NCI-H2171 (cell line): ENCODE measurements around the gene CCDC85A.

Experiments used
- DNase-seq: peaks from one replicate; lab custom pipeline; 2025; lab: John Stamatoyannopoulos, UW

CCDC85A gene

DNA sequence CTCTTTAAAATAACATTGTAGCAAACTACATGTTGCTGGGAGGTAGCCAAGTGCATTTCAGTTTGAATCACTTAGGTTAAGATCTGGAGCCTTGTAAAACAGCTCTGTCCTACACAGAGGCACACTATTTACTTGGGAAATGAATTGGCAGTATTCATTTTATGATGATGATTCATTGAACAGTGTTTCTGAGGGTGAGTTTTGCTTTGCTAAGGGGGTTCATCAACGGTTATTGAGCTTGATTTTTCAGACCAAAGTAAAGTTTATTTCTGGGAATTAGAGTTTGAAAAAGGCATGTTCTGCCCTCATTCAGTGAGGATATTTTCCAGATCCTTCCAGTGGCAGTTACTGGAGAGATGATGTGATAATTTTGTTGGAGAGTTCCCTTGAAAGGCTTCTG lies 55.6 kb downstream of the CCDC85A start:
- DNase-seq, result no peak

DNA sequence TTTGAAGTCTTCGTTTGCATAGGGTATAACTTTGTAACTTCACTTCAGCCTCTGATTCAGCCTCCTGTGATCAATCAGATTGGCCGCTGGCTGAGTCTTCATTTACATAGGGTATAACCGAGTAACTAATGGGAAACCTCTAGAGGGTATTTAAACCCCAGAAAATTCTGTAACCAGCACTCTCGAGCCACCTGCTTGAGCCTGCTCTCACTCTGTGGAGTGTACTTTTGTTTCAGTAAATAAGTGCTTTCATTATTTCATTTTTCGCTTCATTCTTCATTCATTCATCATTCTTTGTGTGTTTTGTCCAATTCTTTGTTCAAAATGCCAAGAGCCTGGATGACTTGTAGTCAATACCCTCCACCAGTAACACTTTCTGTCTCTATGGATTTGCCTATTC lies 56.4 kb downstream of the CCDC85A start:
- DNase-seq, result no peak

DNA sequence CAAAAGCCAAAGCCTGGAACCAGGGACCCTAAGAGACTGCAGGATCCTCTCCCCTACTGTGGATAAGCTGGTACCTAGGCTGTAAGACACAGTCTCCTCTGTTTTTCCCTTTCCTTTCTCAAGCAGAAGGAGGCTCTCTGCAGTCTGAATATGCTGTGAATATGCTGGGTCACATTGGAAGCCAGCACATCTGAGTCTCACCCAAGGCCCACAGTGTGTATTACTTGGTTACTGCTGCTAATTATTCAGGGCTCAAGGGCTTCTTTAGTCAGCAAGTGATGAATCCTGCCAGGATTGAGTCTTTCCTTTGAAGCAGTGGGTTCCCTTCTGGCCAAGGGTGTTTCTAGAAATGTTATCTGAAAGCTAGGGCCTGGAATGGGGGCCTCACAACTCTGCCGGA lies 60.7 kb downstream of the CCDC85A start:
- DNase-seq, result no peak

DNA sequence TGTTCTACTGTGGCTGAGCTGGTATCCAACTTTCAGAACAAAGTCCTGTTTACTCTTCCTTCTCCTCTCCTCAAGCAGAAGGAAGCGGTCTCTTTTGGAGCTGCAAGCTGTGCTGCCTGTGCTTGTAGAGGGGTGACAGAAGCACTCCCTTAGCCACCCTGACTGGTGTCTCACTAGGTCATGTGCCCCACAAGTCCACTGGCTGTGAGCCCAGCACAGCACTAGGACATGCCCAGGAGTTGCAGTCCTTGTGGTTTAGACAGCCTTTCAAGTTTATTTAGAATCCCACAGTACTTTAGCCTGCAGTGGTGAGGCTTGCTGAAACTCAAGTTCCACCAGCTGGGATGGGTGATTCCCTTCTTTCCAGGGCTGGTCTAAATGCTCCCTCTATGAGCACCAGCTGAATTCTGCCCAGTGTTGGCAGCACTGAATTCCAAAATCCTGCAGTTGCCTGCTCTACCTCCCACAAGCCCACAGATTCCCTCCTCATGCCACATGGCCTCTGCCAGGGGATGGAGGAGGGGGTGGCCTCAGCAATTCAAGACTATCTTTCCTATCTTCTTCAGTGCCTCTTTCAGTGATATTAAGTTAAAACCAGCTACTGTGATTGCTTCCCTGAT lies 61.2 kb downstream of the CCDC85A start:
- no peak for DNase-seq

DNA sequence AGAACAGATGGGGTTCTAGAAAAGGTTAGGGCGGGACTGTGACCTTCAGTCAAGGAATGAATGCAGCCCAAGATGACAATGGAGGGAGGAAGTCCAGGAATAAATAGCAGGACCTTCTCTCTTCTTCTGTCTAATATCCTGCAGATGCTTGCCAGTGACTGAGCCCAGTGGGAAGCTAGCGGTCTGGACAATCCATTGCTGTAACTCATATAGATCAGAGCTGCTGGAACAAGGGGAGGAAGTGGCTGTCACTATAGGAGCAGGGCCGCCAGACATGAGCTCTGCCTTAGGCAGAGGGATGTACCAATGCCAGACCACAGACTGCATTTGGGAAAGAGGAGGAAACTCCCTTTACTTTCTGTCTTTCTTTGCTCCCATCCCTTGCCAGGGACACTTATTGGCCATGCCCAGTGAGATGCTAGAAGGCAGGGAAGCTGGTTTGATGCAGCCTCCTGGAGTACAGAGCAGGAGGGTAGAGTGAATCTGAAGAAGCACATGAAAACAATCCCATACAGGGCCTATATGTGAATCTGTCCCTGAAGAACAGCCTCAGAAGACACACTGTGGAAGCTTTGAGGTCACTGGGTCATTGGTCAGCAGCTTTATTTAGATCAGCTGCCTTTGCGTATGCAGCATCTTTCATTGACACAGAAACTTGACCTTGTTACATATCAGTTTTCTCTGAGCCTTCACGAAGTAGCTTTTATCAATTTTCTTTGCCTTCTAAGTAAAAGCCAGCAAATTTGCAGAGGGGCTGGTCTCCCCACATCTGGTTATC lies 65.4 kb downstream of the CCDC85A start:
- no peak for DNase-seq

DNA sequence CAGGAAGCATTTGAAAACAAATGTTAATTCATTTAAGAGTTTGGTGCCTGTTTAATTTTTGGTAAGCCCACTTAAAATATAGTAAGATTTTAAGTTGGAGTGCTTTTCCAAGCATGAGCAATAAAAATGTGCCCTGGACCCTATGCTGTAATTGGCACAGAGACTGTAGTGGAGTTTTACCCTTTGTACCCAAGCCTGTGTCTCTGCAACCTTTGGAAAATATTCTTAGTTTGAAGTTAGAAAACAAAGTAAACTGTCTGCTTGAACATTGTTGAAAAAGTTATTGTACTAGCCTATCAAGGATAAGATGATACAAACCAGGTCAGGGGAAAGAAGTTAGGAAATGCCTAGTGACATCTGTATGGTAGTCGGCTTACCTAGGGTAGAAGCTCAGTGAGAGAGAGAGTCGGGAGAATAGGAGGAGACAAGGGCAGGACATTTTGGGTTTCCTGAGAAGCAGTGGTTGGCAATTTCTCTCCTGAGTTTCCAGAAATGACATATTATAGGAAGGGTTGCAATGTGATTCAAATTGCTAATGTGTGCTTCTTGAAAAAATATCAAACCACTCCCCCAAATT lies 66.5 kb downstream of the CCDC85A start:
- no peak for DNase-seq

DNA sequence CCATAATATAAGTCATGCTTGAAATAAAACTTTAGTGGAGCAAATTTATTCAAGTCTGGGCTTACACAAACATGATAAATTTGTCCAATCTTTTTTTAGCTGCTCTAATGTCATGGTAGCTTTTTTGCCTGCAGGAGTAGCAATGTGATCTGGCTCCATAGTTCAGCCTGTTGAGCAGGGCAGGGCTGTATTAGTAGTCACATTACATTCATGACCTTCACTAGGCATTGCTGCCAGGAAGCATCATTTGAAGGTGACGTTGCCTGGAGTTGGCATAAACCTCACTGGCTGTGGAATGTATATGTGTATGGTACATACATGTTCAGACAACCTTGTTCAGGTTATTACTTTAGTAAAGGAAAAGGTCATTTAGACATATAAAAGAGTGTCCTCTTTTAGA lies 76.6 kb downstream of the CCDC85A start:
- no peak for DNase-seq

DNA sequence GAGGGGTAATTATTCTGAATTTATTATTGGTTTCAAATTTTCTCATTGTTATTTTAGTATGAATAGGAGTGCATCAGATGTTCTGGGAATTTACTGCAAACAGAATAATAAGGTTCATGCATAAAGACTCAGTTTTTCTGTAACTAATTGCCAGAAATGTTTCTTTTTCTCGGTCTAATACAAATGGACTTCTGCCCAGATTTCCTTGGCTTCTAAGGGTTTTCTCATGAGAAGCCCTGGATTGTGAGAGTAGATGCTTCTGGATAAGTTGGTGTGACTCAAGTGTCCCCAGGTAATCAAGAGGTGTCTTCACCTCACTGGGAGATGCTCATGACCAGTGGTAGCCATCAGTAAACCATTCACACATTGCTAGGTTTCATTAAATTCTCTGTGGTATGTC lies 78.5 kb downstream of the CCDC85A start:
- no peak for DNase-seq

DNA sequence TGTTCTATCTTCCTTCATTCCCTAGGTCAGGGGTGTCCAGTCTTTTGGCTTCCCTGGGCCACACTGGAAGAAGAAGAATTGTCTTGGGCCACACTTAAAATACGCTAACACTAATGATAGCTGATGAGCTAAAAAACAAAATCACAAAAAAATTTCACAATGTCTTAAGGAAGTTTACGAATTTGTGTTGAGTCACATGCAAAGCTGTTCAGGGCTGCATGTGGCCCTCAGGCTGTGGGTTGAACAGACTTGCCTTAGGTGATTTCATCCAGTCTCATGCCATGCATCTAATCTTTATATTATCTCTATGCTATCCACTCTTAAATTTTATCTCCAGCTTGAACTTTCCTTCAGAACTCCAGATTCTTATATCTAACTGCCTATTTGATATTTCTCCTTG lies 80.1 kb downstream of the CCDC85A start:
- no peak for DNase-seq

DNA sequence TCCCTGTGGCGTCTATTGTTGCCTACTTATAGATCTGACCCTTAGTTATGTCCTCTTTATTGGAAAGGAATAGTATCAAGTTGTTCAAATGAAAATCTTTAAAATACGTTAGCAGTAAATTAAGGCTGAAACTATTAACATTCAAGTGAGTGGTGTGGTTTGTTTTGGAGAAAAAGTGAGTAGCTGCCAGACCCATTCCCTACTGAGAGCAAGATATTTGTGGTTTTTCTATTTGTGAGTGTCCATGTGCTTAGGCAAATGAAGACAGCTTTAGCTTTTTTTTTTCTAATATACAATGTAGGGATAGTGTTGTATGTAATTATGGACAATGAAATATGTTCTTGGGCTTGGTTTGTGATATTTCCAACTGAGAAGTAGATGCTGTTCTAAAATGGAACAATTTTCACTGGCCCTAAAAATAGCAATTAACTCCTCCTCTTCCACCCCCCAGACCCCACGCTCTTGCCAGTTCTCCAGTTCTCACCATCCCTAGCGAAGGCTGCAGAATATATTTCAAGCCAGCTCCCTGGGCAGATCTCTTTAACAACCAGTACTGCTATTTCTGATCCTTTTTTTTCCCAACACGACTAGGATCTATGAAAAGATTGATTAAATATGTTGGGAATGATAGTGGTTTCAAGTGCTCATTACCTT lies 83.1 kb downstream of the CCDC85A start:
- DNase-seq, result no peak

DNA sequence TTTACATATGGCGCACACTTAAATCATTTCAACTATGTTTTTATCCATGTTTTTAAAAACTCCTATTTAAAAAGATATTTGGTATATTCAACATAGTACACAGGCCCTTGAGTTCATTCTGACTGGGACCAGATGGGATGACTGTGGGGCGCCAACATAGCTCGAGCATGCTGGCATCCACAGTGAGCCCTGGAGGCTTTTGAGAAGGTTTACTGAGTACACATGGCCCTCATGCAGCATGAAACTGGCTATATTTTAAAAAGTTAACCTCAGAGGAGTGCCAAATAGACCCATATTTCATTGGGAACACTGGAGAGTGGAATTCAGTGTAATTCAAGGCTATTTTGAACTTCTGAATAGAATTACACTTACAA lies 83.6 kb downstream of the CCDC85A start:
- DNase-seq, result no peak

DNA sequence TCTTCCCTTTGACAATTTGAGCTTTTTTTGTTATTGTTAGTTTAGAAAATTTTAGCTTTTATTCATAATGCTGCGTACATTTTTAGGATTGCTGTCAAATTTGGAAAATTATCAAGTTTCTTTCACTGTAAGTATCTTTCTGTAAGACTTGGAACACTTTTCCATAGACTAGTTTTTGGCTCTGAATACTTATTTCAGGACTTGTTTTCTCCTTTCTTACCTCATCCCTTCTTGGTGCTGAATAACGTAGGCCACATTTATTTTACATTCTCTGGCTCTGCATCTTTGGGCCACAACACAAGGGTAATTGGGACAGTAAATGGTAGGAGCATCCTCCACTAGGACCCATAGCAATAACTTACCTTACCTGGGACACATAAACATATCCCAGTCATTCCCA lies 85.1 kb downstream of the CCDC85A start:
- DNase-seq, result no peak

DNA sequence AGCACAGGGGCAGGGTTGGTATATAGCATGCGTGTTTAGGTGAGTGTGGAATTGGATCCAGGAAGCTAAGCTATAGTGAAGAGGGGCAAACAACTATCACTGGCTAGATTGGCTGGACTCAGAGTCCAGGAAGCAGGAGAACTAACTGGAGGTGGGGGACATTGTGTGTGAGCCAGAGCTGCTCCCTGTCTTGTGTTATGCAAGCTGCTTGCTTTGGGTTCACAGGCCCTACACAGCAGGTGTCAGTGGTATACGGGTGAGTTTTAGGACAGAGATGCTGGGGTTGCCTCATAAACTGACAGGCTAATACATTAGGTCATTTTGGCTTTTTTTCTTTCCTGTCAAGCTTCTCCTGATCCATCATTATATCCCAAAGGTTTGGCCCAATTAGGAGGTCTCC lies 87.5 kb downstream of the CCDC85A start:
- no peak for DNase-seq

DNA sequence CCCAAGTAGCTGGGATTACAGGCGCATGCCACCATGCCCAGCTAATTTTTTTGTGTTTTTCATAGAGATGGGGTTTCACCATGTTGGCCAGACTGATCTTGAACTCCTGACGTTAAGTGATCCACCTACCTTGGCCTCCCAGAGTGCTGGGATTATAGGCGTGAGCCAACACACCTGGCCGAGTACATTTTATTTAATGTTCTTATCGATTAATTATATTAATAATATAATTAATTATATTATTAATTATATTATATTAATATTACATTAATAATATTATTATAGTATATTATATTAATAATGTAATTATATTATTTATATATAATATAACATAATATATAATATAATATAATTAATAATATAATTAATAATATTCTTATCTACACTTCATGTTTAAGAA lies 101.4 kb downstream of the CCDC85A start:
- no peak for DNase-seq

DNA sequence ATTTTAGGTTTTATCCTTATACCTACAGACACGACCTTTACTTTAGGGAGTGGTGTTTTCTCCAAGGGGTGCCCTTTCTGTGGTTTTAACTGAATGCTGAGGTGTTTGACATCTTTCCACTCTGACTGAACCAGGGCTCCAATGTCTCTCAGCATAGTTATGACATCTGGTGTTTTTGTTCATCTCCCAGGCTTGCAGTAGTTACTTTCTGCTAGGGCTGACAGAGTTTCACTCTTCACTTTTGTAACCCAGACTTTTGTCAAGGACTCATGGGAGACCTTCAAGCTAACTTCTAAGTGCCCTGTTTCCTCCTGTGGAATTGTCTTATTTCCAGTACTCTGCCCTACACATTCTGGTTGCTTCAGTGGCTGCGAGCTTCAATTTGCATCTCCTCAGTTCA lies 103.1 kb downstream of the CCDC85A start:
- DNase-seq, result no peak

DNA sequence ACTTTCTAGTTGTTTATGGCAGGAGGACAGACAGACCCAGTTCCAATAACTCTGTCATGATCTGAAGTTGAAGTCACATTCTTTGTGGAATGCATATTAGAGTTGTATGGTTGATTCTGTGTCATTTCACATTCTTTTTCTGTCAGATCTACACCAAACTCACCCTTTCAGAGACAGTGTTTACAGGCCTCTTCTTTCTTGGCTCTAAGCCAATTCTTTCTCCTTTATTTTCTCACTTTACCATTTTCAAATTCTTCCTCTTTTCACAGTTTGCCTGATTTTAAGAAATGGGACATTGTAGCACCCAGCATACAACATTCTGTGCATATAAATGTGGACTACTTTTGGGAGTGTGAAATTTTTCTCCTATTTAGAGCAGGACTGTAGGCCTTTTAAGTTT lies 103.7 kb downstream of the CCDC85A start:
- DNase-seq, result no peak

DNA sequence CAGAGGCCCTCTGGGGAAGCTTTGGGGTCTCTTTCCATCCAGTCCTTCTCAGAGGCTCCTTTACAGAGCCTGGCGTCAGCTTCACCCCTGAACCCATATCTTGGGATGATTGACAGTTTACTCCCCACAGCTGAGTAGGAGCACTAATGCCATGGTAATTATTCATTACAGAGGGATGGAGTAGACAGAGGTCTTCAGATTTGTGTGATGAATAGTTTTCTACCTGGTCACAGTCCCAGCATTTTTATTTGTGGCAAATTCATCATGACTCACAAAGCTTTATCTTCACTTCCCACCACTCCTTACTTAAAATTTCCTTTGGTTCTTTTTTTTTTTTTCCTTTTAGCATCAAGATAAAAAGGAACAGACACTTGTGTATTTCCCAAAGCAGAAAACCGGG lies 104.2 kb downstream of the CCDC85A start:
- DNase-seq, result no peak

DNA sequence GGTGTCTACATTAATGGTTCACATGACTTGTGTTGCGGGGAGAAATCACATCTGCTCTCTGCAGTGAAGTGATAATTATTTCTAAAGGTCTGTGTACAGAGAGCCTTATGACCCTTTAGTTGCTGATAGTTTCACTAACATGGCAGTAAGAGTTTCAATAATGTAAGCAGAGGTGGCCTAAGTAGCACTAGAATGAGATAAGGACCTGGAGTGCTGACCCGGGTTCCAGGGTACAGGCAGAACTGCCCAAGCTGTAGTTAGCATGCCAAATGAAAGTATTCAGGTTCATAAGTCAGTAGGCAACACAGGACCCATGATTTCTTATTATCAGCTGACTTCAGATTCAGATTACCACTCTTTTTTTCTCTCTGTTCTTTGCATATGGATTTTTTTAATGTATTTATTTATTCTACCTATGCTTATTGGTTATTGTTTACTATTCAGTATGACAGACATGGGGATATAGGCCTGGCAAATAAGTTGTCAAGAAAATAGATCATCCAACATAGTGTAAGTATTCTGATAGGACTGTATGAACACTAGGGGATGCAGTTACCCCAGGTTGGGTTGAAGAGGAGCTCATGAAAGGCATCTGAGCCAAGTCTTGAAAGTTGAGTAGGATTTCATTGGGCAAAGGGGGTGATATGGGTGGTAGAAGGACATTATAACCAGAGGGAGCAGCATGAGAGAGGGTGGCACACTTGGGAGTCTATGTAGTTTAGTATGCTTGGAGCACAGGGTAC lies 105.2 kb downstream of the CCDC85A start:
- DNase-seq, result no peak

DNA sequence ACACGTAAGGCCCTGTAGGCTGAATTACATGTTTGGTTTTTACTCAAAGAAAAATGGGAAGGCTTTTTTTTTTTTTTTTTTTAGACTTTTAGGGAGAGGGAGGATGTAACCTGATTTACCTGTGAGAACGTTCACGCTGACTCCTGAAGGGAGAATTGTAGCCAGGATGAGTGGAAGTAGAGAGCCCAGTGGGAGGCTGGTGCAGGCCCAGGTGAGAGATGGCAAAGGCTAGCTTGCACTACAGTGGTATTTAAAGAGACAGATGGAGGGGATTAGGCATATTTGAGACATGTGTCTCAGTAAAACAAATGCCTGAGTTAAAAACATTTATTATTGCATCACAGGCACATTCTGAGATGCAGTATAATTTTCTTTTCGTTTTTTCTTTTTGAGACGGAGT lies 107.9 kb downstream of the CCDC85A start:
- no peak for DNase-seq

DNA sequence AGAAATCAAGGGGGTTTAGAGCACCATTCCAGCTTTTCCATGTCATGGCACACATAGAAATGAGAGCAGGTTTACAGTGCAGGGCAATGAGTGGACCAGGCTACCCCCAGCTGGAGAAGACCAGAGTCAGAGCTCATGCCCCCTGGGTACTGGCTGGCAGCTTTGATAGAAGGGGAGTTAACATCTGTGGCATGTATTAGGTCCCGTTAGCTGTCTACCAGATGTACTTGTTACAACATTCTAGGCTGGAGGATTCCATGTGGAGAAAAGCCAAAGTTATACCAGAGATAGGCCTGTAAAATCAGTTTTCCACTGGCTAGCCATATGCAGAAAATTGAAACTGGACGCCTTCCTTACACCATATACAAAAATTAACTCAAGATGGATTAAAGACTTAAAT lies 109.2 kb downstream of the CCDC85A start:
- no peak for DNase-seq

DNA sequence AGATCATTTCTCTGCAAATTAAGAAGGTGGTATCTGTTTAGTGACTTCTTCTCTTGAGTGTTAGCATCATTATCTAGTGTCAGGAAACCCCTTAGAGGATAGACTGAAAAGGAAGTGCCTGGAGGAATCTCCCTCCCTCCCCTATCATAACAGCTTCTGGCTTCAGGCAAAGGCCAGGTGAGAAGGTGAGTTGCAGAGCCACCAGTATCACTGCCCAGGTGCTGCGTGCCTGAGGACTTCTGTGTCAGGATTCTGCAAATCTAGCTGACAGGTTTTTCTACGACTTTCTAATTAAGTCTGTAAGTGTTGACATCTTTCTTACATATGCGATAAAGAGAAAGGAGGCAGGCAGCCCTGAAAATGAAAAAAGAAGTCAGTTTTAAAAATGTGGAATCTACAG lies 111.9 kb downstream of the CCDC85A start:
- no peak for DNase-seq

DNA sequence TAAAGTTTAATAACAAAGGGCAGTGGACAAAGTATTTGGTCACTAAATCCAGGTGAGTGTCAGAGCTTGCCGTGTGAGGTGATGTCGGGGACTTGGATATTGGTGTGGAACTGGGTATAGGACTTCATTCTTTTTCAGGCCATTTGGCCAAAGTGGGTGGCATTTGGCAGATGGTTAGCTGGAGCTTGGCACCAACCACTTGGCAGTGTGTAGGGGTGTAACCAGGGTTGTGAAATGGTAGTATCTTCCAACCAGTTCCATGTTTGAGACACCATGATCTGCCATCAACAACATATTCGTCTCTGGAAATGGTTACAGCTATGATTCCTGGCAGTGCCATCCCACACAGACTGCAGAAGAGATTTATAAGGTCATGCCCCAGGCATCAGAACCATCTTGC lies 113.9 kb downstream of the CCDC85A start:
- DNase-seq, result no peak
